Esophagus (tissue), 2 donors: ENCODE data around the gene NXPH4. TPM values are rescaled to one million over a fixed set of nuclear protein-coding genes. Genes with fewer than 3 reads are reported as not detected.
A peak's percentile ranks its signal among the peaks of the same experiment; 100 is the strongest.

Experiments
- H3K27ac ChIP-seq, 2 donors: one replicate each; pipeline ENCODE4 v1.5.1; 2013; ENCODE audit warnings: low read depth in 2 of 2, mild to moderate bottlenecking in 2 of 2, inconsistent platforms in 1 of 2, low read length in 1 of 2, moderate library complexity in 1 of 2
- H3K27me3 ChIP-seq, 2 donors: one replicate each; pipeline ENCODE4 v1.6.1; 2013; ENCODE audit warnings: low read length in 2 of 2, control low read depth in 1 of 2, mild to moderate bottlenecking in 1 of 2; ENCODE audit not compliant: insufficient read depth in 2 of 2, control insufficient read depth in 1 of 2
- H3K36me3 ChIP-seq, 2 donors: one replicate each; pipeline ENCODE4 v1.6.1; 2013; ENCODE audit warnings: low read length in 1 of 2; ENCODE audit not compliant: control insufficient read depth in 2 of 2, insufficient read depth in 2 of 2
- H3K4me1 ChIP-seq, 2 donors: one replicate each; pipeline ENCODE4 v1.6.1; 2013; ENCODE audit warnings: low read length in 1 of 2; ENCODE audit not compliant: control insufficient read depth in 2 of 2, insufficient read depth in 2 of 2
- H3K4me3 ChIP-seq, 2 donors: one replicate each; pipeline ENCODE4 v1.5.1; 2013; ENCODE audit warnings: low read length in 2 of 2, mild to moderate bottlenecking in 2 of 2, low read depth in 1 of 2, moderate library complexity in 1 of 2
- H3K9me3 ChIP-seq, 2 donors: one replicate each; pipeline ENCODE4 v1.6.1; 2013; ENCODE audit warnings: mild to moderate bottlenecking in 2 of 2, low read depth in 1 of 2, low read length in 1 of 2, moderate library complexity in 1 of 2; ENCODE audit not compliant: control insufficient read depth in 2 of 2, insufficient read depth in 1 of 2
- WGBS, 2 donors: extraction: QIAGEN DNeasy Blood & Tissue Kit; methylation state at CpG; one replicate each; pipeline ENCODE4 v1.1.7; 2013; 5-methylcytosine and 5-hydroxymethylcytosine counted together
- polyA plus RNA-seq, 2 donors: library from polyadenylated mRNA; stranded (reverse); fragments of 200-250 nt; gene quantifications; one replicate each; pipeline ENCODE4 v1.2.3, GENCODE V29; 2013
- donor health status: healthy with polysubstance abuse.
- donor health status: Bipolar disorder and iron deficiency.

The NXPH4 gene
- polyA plus RNA-seq, 2 donors, result 0.73 to 1.3 TPM

GRCh38 chr12:57207731-57208630 is 8.6 kb upstream of the NXPH4 start:
- Histone ChIP-seq H3K9me3 (peaks cover 0 to 2% of the 10 kb centered on the region in 2 donors), H3K27ac (no peak overlapping the region), H3K4me1 (no peaks in the 10 kb centered on the region), H3K27me3 (no peaks in the 10 kb centered on the region), H3K36me3 (peaks cover 3 to 82% of the 10 kb centered on the region in 2 donors), H3K4me3 (no peak overlapping the region)
- 84 to 87% methylated on average over 28 to 29 of the region's 29 CpGs for WGBS, 2 donors

- no peaks in the 10 kb centered on the region for H3K27me3 ChIP-seq
- 77 to 80% methylated on average over 22 of the region's 22 CpGs for WGBS, 2 donors
- H3K9me3 ChIP-seq, result no peaks in the 10 kb centered on the region
- no peak overlapping the region for H3K4me3 ChIP-seq
- peaks cover 0 to 75% of the 10 kb centered on the region in 2 donors for H3K36me3 ChIP-seq
- no peak overlapping the region for H3K27ac ChIP-seq
- no peaks in the 10 kb centered on the region for H3K4me1 ChIP-seq
Observed at GRCh38 chr12:57208631-57209282, 7.8 kb upstream of the NXPH4 start.

- H3K4me1 ChIP-seq, result peaks cover 0 to under 1% of the 10 kb centered on the region in 2 donors
- H3K9me3 ChIP-seq, result no peaks in the 10 kb centered on the region
- 72 to 78% methylated on average over 8 of the region's 8 CpGs for WGBS, 2 donors
- H3K36me3 ChIP-seq, result peaks cover 0 to 63% of the 10 kb centered on the region in 2 donors
- no peak overlapping the region for H3K27ac ChIP-seq
- H3K4me3 ChIP-seq, result no peak overlapping the region
- no peaks in the 10 kb centered on the region for H3K27me3 ChIP-seq
Observed at GRCh38 chr12:57209916-57210315, 6.7 kb upstream of the NXPH4 start.

- no peaks in the 10 kb centered on the region for H3K27me3 ChIP-seq
- no peaks in the 10 kb centered on the region for H3K9me3 ChIP-seq
- WGBS, 2 donors, result 76 to 84% methylated on average over 15 of the region's 15 CpGs
- H3K27ac ChIP-seq, result no peak overlapping the region
- H3K4me3 ChIP-seq, result no peak overlapping the region
- H3K36me3 ChIP-seq, result peaks cover 0 to 58% of the 10 kb centered on the region in 2 donors
- H3K4me1 ChIP-seq, result peaks cover 0 to 4% of the 10 kb centered on the region in 2 donors
Observed at GRCh38 chr12:57210461-57210860, 6.1 kb upstream of the NXPH4 start.

- Histone ChIP-seq H3K27ac (no peak overlapping the region), H3K36me3 (peaks cover 0 to 51% of the 10 kb centered on the region in 2 donors), H3K4me3 (no peak overlapping the region), H3K4me1 (peaks cover 0 to 9% of the 10 kb centered on the region in 2 donors), H3K9me3 (no peaks in the 10 kb centered on the region), H3K27me3 (no peaks in the 10 kb centered on the region)
- 73 to 74% methylated on average over 16 of the region's 16 CpGs for WGBS, 2 donors
Observed at GRCh38 chr12:57210926-57211692, 5.5 kb upstream of the NXPH4 start.

GRCh38 chr12:57211791-57212700 is 4.5 kb upstream of the NXPH4 start:
- Histone ChIP-seq H3K4me3 (no peak overlapping the region), H3K27me3 (peaks cover 0 to 4% of the 10 kb centered on the region in 2 donors), H3K9me3 (no peaks in the 10 kb centered on the region), H3K36me3 (peaks cover 0 to 45% of the 10 kb centered on the region in 2 donors), H3K27ac (no peak overlapping the region), H3K4me1 (peaks cover 4 to 12% of the 10 kb centered on the region in 2 donors)
- WGBS, 2 donors, result 83 to 84% methylated on average over 27 of the region's 27 CpGs

- Histone ChIP-seq H3K4me1 (peaks cover 5 to 19% of the 10 kb centered on the region in 2 donors), H3K36me3 (peaks cover 0 to 42% of the 10 kb centered on the region in 2 donors), H3K4me3 (no peak overlapping the region), H3K27ac (no peak overlapping the region), H3K27me3 (peaks cover 0 to 8% of the 10 kb centered on the region in 2 donors), H3K9me3 (no peaks in the 10 kb centered on the region)
- WGBS, 2 donors, result 65 to 80% methylated on average over 7 of the region's 7 CpGs
Observed at GRCh38 chr12:57212701-57213057, 3.9 kb upstream of the NXPH4 start.

- H3K27me3 ChIP-seq, result peaks cover 0 to 8% of the 10 kb centered on the region in 2 donors
- peaks cover 5 to 21% of the 10 kb centered on the region in 2 donors for H3K4me1 ChIP-seq
- H3K9me3 ChIP-seq, result no peaks in the 10 kb centered on the region
- no peak overlapping the region for H3K4me3 ChIP-seq
- H3K27ac ChIP-seq, result peak overlapping the region in 1 of 2 donors; percentile 8
- 6 to 8% methylated on average over 16 of the region's 16 CpGs for WGBS, 2 donors
- H3K36me3 ChIP-seq, result peaks cover 0 to 37% of the 10 kb centered on the region in 2 donors
Observed at GRCh38 chr12:57213058-57213715, 3.4 kb upstream of the NXPH4 start.
